HG03342 (cell line): ENCODE results near the gene CDC42EP5.

Source experiments
- ATAC-seq: cut with Tn5 transposase; IDR thresholded peaks from one replicate; pipeline ENCODE4 v1.9.1; 2021; ENCODE audit warnings: mild to moderate bottlenecking, moderate library complexity; ENCODE audit not compliant: unreplicated experiment

Gene CDC42EP5

GRCh38 chr19:54462655-54463530 is 10.2 kb downstream of the CDC42EP5 start:
- peak; percentile 4 for ATAC-seq

GRCh38 chr19:54462047-54462654 is 10.9 kb downstream of the CDC42EP5 start:
- no peak for ATAC-seq

GRCh38 chr19:54461613-54462012 is 11.5 kb downstream of the CDC42EP5 start:
- ATAC-seq, result no peak

- no peak for ATAC-seq
Measured at GRCh38 chr19:54461210-54461609, 11.9 kb downstream of the CDC42EP5 start.

- ATAC-seq, result no peak
Measured at GRCh38 chr19:54460230-54461005, 12.7 kb downstream of the CDC42EP5 start.

GRCh38 chr19:54459282-54460229 is 13.5 kb downstream of the CDC42EP5 start:
- no peak for ATAC-seq

GRCh38 chr19:54458648-54459281 is 14.3 kb downstream of the CDC42EP5 start:
- ATAC-seq, result no peak

- ATAC-seq, result no peak
Measured at GRCh38 chr19:54457773-54458647, 15.1 kb downstream of the CDC42EP5 start.

GRCh38 chr19:54456423-54457373 is 16.4 kb downstream of the CDC42EP5 start:
- ATAC-seq, result no peak

- no peak for ATAC-seq
Measured at GRCh38 chr19:54455786-54456422, 17.2 kb downstream of the CDC42EP5 start.

- no peak for ATAC-seq
Measured at GRCh38 chr19:54454781-54455675, 18.1 kb downstream of the CDC42EP5 start.

- ATAC-seq, result no peak
Measured at GRCh38 chr19:54453921-54454780, 18.9 kb downstream of the CDC42EP5 start.

- ATAC-seq, result no peak
Measured at GRCh38 chr19:54452626-54453025, 20.5 kb downstream of the CDC42EP5 start.

- ATAC-seq, result no peak
Measured at GRCh38 chr19:54451997-54452396, 21.1 kb downstream of the CDC42EP5 start.

GRCh38 chr19:54451331-54451871 is 21.7 kb downstream of the CDC42EP5 start:
- ATAC-seq, result no peak
